Activated naive CD8-positive, alpha-beta T cell treated with anti-CD3 and anti-CD28 coated beads, Interleukin-2, amount 50 U/mL, for 24 hours (primary cell): ENCODE results near the gene CTSZ.
"Not testable (repeated sequence)": the region's sequence is repeated elsewhere in the genome, so short reads cannot be mapped to it uniquely, and the experiment has no call there.

Experiments
- ATAC-seq: fragments of 150-1000 bp; cut with Tn5 transposase; one replicate; pipeline ENCODE4 v1.10.0; 2021
- DNase-seq: peaks from one replicate; pipeline ENCODE4 v3.0.0; 2021
- H3K27ac Mint-ChIP-seq: one replicate; pipeline ENCODE4 v1.8.0; 2021; ENCODE audit warnings: mild to moderate bottlenecking, mixed read lengths
- H3K27me3 Mint-ChIP-seq: one replicate; pipeline ENCODE4 v1.8.0; 2021; ENCODE audit warnings: mixed read lengths
- H3K36me3 Mint-ChIP-seq: one replicate; pipeline ENCODE4 v1.8.0; 2021; ENCODE audit warnings: low read depth, mixed read lengths
- H3K4me1 Mint-ChIP-seq: one replicate; pipeline ENCODE4 v1.8.0; 2021; ENCODE audit warnings: mixed read lengths
- H3K4me3 Mint-ChIP-seq: one replicate; pipeline ENCODE4 v1.8.0; 2021; ENCODE audit warnings: mild to moderate bottlenecking, moderate library complexity, mixed read lengths
- H3K9me3 Mint-ChIP-seq: one replicate; pipeline ENCODE4 v1.8.0; 2021; ENCODE audit warnings: mixed read lengths

Gene CTSZ

DNA sequence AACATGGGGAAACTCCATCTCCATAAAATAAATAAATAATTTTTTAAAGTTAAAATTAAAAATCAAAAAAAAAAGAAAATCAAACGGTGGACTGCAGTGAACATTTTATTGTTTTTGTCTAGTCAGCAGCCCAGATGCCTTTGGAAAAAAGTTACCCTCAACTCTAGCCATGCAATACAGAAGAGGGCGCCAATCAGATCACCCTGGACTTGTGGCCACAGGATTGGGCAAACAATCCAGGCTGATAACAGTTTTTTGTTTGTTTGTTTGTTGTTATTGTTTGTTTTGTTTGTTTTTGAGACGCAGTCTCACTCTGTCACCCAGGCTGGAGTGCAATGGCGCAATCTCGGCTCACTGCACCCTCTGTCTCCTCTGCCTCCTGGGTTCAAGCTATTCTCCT is 56.5 kb downstream of the CTSZ start:
- ATAC-seq (no peak), DNase-seq (no peak)
- H3K4me1 Mint-ChIP-seq: no peaks in the 10 kb centered on the region
- H3K27me3 Mint-ChIP-seq: peaks cover 2% of the 10 kb centered on the region
- no peak overlapping the region for H3K27ac Mint-ChIP-seq
- no peak overlapping the region for H3K4me3 Mint-ChIP-seq
- no peaks in the 10 kb centered on the region for H3K36me3 Mint-ChIP-seq
- no peaks in the 10 kb centered on the region for H3K9me3 Mint-ChIP-seq

DNA sequence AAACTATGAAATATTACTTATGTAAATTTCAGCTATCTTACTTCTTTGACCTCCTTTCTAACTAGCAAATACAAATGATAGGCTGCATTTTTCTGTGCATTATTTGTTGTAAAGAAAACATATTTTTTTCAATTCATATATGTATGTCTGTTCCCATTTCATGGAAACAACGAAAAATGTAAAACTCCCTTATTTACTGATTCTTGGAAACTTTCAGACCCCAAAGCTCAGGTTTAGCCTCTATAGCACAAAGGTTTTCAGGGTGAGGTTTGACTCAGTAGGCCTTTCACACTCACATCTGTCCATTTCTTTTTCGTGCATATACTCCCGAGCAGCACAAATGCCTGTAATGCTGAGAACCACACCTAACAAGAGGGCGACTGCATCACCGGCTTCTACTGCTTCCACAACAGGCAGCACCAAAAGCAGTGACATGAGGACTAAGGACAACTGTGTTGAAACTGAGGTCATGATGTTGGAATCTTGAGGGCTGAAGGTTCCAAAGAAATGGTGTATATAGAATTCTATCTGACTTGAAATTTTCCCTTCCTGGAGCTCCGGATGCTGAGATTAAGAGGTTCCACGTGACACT is 59.2 kb downstream of the CTSZ start:
- not testable (repeated sequence) for H3K36me3 Mint-ChIP-seq, H3K27me3 Mint-ChIP-seq, DNase-seq, H3K9me3 Mint-ChIP-seq, H3K4me3 Mint-ChIP-seq, ATAC-seq, H3K27ac Mint-ChIP-seq, H3K4me1 Mint-ChIP-seq

DNA sequence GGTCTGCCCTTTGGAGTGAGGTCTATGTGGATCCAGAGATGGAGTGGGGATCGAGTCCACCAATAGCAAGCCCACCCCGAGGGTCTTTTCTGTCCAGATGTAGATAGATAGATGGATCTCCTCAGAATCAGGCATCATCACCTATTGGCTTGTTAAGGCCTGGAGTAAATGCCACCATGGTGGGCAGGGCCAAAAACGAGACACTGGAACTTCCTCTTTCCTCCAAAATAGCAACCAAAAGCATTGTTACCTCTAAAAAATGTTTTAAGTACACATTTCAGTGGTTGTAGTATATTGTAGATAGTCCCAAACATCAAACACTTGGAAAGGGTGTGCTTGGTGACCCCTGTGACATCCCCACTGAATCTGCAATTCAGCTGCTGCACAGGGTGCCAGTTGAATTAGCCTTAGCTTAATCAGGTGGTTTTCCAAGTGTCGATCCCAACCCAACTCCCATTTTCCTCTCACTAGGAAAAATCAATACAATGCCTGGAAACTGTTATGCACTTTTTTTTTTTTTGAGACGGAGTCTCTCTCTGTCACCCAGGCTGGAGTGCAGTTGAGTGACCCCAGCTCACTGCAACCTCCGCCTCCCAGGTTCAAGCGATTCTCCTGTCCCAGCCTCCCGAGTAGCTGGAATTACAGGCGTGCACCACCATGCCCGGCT is 61.0 kb downstream of the CTSZ start:
- H3K4me1 Mint-ChIP-seq: no peaks in the 10 kb centered on the region
- no peaks in the 10 kb centered on the region for H3K9me3 Mint-ChIP-seq
- H3K4me3 Mint-ChIP-seq: no peak overlapping the region
- H3K36me3 Mint-ChIP-seq: no peaks in the 10 kb centered on the region
- ATAC-seq (no peak), DNase-seq (no peak)
- no peak overlapping the region for H3K27ac Mint-ChIP-seq
- peaks cover 2% of the 10 kb centered on the region for H3K27me3 Mint-ChIP-seq
